HG03139 (cell line): ENCODE measurements around the gene DDX43.
"Not testable (repeated sequence)": the region's sequence is repeated elsewhere in the genome, so short reads cannot be mapped to it uniquely, and the experiment has no call there.

Experiments used
- ATAC-seq: cut with Tn5 transposase; IDR thresholded peaks from one replicate; pipeline ENCODE4 v1.9.1; 2021; ENCODE audit not compliant: unreplicated experiment

The DDX43 gene

DNA sequence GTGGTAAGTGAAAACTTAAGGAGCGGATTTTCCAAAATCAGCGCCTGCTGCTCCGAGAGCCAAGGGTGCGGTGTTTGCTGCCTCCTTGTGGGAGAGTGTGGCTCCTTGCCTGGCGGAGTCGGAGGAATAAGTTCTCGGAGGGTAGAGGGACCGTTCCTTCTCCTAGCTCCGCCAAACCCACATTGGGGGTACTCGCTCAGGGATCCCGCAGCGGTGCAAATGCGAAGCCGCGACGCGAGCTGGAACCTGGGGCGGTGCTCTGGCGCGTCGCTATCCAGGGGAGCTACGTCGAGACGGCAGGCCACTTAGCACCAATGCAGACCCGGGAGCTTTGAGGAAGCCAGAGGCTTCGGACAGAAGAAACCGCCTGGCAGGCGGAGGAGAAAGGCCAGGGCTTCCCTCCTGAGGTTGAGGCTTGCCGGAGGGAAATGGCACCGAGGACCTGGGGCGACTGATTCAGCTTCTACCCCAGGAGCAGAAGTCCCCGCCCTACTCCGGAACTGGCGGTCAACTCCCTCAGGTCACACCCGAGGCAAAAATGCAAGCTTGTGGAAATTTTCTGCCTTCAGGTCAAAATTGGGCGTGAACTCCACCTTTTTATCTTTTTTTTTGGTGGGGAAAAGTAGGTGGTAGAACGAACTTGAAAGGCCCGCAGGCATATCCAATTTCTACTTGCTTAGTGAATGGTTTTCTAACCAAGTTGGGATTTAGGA is 5.7 kb upstream of the DDX43 start:
- ATAC-seq, result peak; percentile 64

DNA sequence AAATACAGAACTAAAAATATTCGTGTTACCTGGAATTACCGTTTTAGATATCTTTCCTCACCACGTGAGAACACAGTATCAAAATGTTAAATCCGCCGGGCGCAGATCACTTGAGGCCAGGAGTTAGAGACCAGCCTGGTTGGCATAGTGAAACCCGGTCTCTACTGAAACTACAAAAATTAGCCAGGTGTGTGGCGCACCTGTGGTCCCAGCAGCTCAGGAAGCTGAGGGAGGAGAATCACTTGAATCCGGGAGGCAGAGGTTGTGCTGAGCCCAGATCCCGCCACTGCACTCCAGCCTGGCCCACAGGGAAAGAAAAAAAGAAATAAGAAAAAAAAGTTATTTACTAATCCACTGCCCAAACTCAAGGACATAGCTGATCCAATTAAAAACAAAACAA is 4.8 kb upstream of the DDX43 start:
- ATAC-seq, result no peak

- ATAC-seq, result no peak
Measured at GRCh38 chr6:73391675-73392074, 3.0 kb upstream of the DDX43 start.

GRCh38 chr6:73392188-73392587 is 2.4 kb upstream of the DDX43 start:
- ATAC-seq, result not testable (repeated sequence)

GRCh38 chr6:73393278-73393677 is 1.4 kb upstream of the DDX43 start:
- no peak for ATAC-seq

DNA sequence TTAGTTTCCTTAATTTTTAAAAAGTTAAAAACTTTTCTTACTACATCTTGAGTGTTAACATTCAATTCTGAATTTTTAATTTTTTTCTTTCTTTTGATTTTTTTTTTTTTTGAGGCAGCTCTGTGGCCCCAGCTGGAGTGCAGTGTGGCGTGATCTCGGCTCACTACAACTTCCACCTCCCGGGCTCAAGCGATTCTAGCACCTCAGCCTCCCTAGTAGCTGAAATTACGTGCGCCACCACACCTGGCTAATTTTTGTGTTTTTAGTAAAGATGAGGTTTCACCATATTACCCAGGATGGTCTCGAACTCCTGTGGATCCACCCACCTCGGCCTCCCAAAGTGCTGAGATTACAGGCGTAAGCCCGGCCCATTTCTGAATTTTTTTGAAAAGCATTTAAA is 1.2 kb downstream of the DDX43 start:
- no peak for ATAC-seq

DNA sequence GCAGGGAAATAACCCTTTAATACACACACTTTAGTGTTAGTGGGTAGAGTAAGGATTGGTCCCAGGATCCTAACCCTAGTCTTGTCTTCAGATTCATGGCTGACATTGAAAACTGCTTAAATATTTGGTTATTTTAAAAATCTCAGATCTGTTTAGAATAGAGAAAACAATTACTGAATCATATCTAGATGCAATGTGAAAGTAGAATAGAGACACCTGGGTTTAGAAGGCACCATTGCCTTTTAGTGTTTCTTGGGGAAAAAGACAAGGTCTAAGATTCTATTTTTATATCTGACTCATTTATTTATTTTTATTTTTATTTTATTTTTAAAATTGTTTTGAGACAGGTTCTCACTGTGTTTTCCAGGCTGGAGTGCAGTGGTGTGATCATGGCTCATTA is 6.0 kb downstream of the DDX43 start:
- ATAC-seq, result no peak

DNA sequence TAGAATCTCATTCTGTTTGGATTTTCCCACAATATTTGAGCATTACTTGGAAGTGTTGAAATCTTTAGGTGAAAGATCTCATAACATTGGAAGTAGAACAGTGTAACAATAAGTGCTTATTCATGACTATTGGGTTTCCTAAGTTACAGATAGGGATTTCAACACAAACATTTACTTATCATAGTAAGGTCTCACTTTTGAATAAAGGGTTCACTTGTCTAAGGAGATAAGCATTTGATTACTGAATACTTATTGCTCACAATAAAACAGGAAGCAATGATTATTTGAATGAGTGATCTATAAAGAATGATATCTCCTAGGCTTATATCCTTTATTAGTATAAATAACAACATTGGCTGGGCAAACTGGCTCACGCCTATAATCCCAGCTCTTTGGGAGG is 14.8 kb downstream of the DDX43 start:
- no peak for ATAC-seq

DNA sequence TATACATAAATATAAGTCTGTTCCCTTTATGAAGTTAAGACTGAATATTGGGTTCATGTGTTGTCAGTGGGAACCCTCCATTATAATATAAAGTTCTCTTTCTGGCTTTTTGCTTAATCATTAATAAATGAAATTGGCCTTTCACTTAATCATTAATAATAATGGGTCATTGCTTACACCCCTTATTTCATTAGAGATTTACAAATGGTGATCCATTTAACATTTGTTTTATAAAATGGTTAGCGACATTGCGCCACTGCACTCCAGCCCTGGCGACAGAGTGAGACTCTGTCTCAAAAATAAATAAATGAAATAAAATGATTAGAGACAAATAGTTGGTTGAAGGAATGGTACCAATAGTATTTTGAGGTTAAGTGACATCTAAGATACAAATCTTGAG is 18.5 kb downstream of the DDX43 start:
- ATAC-seq, result no peak

GRCh38 chr6:73418081-73418741 is 23.6 kb downstream of the DDX43 start:
- no peak for ATAC-seq

DNA sequence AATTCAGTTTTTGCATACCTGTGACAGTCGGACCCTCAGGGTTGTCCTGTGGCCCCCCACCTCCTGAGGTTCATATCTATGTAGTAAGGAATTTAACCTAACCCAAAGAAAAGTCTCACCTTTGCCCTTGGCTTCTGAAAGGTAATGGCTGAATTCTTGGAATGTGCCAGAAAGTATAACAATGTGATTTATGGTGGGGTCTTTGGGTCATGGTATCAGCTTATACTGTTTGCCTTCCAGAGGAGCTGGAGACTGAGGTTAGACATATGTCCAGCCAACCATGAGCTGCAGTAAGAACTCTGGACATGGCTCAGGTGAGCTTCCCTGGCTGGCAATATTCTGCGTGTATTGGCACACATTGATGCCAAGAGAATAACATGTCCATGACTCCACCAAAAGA is 26.9 kb downstream of the DDX43 start:
- ATAC-seq, result no peak

- ATAC-seq, result no peak
Measured at GRCh38 chr6:73435236-73435635, 40.6 kb downstream of the DDX43 start.

DNA sequence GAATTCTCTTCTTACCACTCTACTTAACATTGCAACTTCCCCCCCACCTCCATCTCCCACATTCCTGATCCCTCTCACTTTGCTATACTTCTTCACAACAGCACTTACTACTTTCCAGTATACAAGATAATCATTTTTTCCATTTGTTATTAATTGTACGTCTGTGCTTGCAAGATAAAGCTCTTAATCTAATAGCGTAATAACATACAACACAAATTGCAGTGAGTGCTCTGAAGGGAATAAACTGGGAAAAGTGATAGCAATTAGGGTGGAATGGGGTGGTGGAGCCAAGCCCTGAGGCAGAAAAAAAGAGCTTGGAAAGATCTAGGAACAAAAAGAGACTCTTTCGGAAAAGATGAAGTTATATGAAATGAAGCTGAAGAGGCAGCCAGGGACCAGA is 48.9 kb downstream of the DDX43 start:
- no peak for ATAC-seq

DNA sequence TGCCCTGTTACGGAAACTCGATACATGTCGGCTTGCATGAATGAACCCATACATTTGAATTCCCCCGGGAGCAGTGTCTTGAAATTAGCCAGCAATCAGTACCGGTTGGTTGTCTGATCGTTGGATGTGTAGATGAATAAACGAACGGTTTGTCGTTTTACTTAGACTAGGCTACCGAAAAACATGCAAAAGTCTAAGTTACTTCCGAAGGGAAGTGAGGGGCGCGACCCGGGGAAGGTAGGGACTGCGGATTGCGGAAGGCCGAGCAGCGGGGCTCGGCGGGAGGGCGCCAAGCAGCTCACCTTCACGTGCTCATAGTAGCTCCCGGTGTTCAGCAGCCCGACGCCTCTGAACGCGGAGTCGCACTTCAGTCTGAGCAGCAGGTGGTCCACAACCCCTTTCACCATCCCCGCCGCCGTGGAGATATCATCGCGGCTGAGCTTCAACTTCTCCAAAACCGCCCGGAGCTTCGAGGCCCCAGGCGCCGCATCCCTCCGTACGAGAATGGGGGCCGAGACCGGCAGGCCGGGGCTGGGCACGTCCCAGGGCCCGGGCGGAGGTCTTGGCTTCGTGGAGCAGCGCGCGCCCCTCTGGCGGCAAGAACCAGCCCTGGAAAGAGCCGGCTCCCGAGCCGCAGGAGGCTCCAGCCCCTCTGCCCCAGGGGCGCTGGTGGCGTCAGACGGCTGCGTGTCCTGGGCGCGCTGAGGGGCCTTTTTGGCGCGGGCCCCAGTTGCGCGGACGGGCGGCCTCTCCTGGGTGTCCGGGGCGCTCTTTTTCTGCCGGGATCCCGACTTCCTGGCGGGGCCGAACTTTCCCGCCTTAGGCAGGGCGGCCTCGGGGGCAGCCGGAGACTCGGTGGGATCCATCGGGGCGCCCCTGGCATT is 56.8 kb downstream of the DDX43 start:
- peak; percentile 52 for ATAC-seq

DNA sequence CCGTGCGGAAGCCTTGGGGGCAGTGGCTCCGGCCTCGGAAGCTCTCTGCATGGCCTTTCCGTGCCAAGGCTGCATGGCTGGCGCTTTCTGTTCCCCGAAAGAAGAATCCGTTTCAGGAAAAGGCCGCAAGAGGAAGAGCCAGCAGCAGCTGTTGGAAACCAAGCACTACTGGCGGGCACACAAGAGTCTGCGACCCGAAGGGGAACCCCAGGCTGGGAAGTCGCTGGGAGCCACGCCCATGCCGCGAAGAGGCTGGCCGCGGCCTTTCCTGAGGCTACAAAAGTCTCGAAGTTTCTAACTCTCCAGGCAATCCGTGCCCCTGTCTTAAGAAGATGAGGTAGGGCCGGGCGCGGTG is 57.5 kb downstream of the DDX43 start, which contains the start of gene CGAS:
Gene CGAS, minus strand, starts transcription at position 191 of the 355 bp plus-strand sequence. Its CDS starts 116 bp downstream, at position 75.
- peak; percentile 62 for ATAC-seq

- ATAC-seq, result no peak
Measured at GRCh38 chr6:73455865-73456629, 61.4 kb downstream of the DDX43 start.

DNA sequence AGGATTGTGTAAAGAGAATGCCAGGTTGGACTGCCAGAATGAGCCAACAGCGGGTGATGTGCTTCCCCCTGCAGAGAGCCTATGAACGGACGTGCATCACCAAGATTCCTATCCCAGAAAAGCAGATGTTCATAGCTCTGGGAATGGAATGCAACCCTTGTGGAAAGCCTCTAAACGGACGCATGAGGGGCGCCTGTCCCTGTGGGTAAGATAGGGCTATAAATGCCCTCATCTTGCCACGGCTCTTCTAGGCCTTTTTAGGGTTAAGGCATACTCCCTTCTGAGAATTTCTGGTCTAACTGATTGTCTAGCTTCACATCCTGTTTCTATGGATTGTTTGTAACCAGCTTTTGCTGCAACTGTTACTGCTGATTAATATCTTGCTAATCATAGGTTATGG is 64.8 kb downstream of the DDX43 start:
- ATAC-seq, result not testable (repeated sequence)

- no peak for ATAC-seq
Measured at GRCh38 chr6:73460056-73460455, 65.4 kb downstream of the DDX43 start.

GRCh38 chr6:73461537-73462350 is 67.1 kb downstream of the DDX43 start, which contains the start of gene MTO1:
Gene MTO1 (plus strand): TSS chr6:73461737. CDS start chr6:73461855, 118 bp downstream.
- ATAC-seq, result peak; percentile 94
